Keratinocyte (primary cell): ENCODE data around the gene C19orf85.

ENCODE experiments used
- EZH2 ChIP-seq: IDR thresholded peaks from one replicate; pipeline ENCODE4 v1.6.1; 2012; ENCODE audit warnings: inconsistent platforms, mild to moderate bottlenecking, low read length, moderate library complexity
- TF ChIP-seq, protein P1 (sequence below), 3 experiments: IDR thresholded peaks in 1 of 3; conservative IDR thresholded peaks in 1 of 3; optimal IDR thresholded peaks in 1 of 3; 2 replicates in 2 of 3; 3 replicates in 1 of 3; pipeline versions ENCODE3 to v1.5.1; 2011; ENCODE audit warnings: low read length in 3 of 3, mild to moderate bottlenecking in 3 of 3, moderate library complexity in 2 of 3, control low read depth in 1 of 3, inconsistent platforms in 1 of 3; ENCODE audit not compliant: insufficient read depth in 2 of 3; ENCODE audit errors: extremely low read depth in 1 of 3

DNA sequence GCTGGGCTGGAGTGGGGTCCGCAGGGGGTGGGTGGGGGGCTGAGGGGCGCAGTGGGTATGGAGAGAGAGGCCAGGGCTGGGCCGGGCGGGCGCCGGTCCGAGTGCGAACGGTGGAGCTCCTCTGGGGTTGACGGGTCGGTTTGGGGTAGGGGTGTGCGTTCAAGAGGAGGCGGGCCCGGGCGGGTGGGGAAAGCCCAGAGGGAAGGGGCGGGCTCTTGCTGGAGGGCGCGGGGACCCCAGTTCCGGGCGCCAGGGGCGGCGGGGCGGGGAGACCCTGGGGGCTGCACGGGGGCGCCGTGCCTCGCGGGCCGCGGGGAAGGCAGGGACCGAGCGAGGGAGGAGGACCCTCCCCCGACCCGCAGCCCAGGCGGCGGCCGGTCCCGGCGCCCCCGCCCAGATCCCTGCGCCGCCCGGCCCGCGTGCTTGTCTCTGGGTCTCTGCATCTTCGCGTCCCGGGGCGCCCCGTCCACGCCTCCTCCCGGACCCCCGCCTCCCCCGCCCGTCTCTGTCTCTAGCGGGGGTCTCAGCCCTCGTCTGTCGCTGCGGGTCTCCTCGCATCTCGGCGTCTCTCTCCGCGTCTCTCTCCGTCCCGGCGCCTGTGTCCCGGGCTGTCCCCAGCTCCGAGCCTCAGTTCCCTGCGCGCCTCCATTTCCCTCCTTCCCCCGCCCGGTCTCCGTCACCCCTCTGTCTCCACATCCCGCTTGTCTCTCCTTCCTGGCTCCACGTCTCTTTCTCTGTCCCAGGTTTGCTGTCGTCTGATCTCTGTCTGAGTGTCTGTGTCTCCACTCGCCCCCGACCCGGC, 13.2 kb downstream of the C19orf85 start:
- TF ChIP-seq, protein P1, sequence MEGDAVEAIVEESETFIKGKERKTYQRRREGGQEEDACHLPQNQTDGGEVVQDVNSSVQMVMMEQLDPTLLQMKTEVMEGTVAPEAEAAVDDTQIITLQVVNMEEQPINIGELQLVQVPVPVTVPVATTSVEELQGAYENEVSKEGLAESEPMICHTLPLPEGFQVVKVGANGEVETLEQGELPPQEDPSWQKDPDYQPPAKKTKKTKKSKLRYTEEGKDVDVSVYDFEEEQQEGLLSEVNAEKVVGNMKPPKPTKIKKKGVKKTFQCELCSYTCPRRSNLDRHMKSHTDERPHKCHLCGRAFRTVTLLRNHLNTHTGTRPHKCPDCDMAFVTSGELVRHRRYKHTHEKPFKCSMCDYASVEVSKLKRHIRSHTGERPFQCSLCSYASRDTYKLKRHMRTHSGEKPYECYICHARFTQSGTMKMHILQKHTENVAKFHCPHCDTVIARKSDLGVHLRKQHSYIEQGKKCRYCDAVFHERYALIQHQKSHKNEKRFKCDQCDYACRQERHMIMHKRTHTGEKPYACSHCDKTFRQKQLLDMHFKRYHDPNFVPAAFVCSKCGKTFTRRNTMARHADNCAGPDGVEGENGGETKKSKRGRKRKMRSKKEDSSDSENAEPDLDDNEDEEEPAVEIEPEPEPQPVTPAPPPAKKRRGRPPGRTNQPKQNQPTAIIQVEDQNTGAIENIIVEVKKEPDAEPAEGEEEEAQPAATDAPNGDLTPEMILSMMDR (optimal IDR thresholded peaks at IDR 0.05 in 1 of 3, IDR thresholded peaks at IDR 0.05 in 1 of 3, conservative IDR thresholded peaks at IDR 0.05 in 1 of 3; ENCODE audit: extremely low read depth in 1 of 3, insufficient read depth in 2 of 3, low read length in 3 of 3), result no peak
- TF ChIP-seq EZH2, result peak; percentile 89
